Testis (tissue), 3 donors: ENCODE results near the gene CADPS2. TPM values are rescaled to one million over a fixed set of nuclear protein-coding genes. Genes with fewer than 3 reads are reported as not detected.

Experiments used
- DNase-seq: peaks from one replicate; pipeline ENCODE4 v3.0.0-alpha.2; 2019
- H3K27ac ChIP-seq, 2 donors: fragments of 200-600 bp; sonication (generic); one replicate each; pipeline ENCODE4 v1.5.1; 2019
- H3K27me3 ChIP-seq: fragments of 200-600 bp; sonication (generic); one replicate; pipeline ENCODE4 v1.5.1; 2019
- H3K36me3 ChIP-seq: fragments of 200-600 bp; sonication (generic); one replicate; pipeline ENCODE4 v1.5.1; 2017; ENCODE audit warnings: low read depth; ENCODE audit errors: missing control alignments
- H3K4me1 ChIP-seq: fragments of 200-600 bp; sonication (generic); one replicate; pipeline ENCODE4 v1.5.1; 2019
- H3K4me3 ChIP-seq, 2 donors: fragments of 200-600 bp; sonication (generic); one replicate each; pipeline ENCODE4 v1.5.1; 2017 to 2019
- H3K9me3 ChIP-seq: fragments of 200-600 bp; sonication (generic); one replicate; pipeline ENCODE4 v1.5.1; 2017
- POLR2A ChIP-seq: fragments of 450-650 bp; IDR thresholded peaks from one replicate; pipeline ENCODE4 v1.6.1; 2017; ENCODE audit warnings: antibody characterized with exemption, mild to moderate bottlenecking, moderate library complexity
- WGBS, 2 donors: methylation state at CpG; one replicate each; pipeline ENCODE4 v1.1.5; 2018; 5-methylcytosine and 5-hydroxymethylcytosine counted together
- intact Hi-C: fragments of 100-400 bp; cut with DNase I; formaldehyde crosslinking; loops from one replicate; pipeline ENCODE4 v1.15.1; 2023; ENCODE audit warnings: low total_unique reads
- polyA plus RNA-seq: library from polyadenylated mRNA; stranded (reverse); fragments of 350-450 nt; fragmentation: Illumina TruSeq; extraction: RNeasy Lipid Tissue Mini Kit (QIAGEN cat#74804); gene quantifications from one replicate; pipeline ENCODE4 v1.2.3, GENCODE V29; 2014; ENCODE audit warnings: low read depth, low replicate concordance; ENCODE audit not compliant: insufficient read depth
- total RNA-seq, 2 donors: library from RNA; depleted of rRNA; stranded (reverse); fragments of >200 nt; gene quantifications; one replicate each; pipeline ENCODE4 v1.2.3, GENCODE V29; 2016
- TF ChIP-seq, protein P1 (sequence below), 3 experiments: fragments of 450-650 bp in 2 of 3; fragments of 200-600 bp in 1 of 3; sonication (generic) in 1 of 3; IDR thresholded peaks; one replicate each; pipeline ENCODE4 v1.5.1; 2016 to 2019; ENCODE audit warnings: antibody characterized with exemption in 3 of 3, mild to moderate bottlenecking in 2 of 3, moderate library complexity in 1 of 3

The CADPS2 gene
- total and polyA plus RNA-seq, 3 donors from 2014 or later = 6.0 to 9.9 (median 9.3) TPM

DNA sequence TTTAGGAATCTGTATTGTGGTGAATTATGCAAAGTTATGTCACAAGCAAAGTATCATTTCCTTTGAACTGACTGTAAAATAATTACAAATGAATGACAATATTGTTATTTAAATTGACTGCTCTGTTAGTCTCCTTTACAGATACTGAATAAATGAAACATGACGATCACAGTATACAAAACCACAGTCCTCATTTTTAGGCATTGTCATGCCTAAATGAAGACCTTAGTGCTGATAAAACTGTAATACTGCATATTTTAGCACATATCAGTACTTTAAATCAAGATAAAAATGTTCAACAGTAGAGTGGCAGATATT lies 542.0 kb downstream of the CADPS2 start:
- Histone ChIP-seq H3K4me1 (no peaks in the 10 kb centered on the region), H3K36me3 (no peaks in the 10 kb centered on the region), H3K4me3 (no peak overlapping the region), H3K27me3 (no peaks in the 10 kb centered on the region), H3K27ac (no peak overlapping the region), H3K9me3 (no peaks in the 10 kb centered on the region)
- WGBS, 2 donors = 88 to 89% methylated on average over 1 of the region's 1 CpG
- intact Hi-C loops = no loop called here
- TF ChIP-seq POLR2A = no peak
- TF ChIP-seq, protein P1, sequence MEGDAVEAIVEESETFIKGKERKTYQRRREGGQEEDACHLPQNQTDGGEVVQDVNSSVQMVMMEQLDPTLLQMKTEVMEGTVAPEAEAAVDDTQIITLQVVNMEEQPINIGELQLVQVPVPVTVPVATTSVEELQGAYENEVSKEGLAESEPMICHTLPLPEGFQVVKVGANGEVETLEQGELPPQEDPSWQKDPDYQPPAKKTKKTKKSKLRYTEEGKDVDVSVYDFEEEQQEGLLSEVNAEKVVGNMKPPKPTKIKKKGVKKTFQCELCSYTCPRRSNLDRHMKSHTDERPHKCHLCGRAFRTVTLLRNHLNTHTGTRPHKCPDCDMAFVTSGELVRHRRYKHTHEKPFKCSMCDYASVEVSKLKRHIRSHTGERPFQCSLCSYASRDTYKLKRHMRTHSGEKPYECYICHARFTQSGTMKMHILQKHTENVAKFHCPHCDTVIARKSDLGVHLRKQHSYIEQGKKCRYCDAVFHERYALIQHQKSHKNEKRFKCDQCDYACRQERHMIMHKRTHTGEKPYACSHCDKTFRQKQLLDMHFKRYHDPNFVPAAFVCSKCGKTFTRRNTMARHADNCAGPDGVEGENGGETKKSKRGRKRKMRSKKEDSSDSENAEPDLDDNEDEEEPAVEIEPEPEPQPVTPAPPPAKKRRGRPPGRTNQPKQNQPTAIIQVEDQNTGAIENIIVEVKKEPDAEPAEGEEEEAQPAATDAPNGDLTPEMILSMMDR (IDR thresholded peaks at IDR 0.05) = no peak
- DNase-seq = no peak

GRCh38 chr7:122343601-122344302 lies 542.5 kb downstream of the CADPS2 start:
- H3K36me3 ChIP-seq = no peaks in the 10 kb centered on the region
- WGBS, 2 donors = 87% methylated on average over 7 of the region's 7 CpGs
- no peak overlapping the region for H3K27ac ChIP-seq
- TF ChIP-seq, protein P1 (IDR thresholded peaks at IDR 0.05) = no peak
- no peak for TF ChIP-seq POLR2A
- intact Hi-C loops = no loop called here
- no peak for DNase-seq
- H3K4me1 ChIP-seq = no peaks in the 10 kb centered on the region
- H3K4me3 ChIP-seq = no peak overlapping the region
- H3K9me3 ChIP-seq = no peaks in the 10 kb centered on the region
- no peaks in the 10 kb centered on the region for H3K27me3 ChIP-seq

DNA sequence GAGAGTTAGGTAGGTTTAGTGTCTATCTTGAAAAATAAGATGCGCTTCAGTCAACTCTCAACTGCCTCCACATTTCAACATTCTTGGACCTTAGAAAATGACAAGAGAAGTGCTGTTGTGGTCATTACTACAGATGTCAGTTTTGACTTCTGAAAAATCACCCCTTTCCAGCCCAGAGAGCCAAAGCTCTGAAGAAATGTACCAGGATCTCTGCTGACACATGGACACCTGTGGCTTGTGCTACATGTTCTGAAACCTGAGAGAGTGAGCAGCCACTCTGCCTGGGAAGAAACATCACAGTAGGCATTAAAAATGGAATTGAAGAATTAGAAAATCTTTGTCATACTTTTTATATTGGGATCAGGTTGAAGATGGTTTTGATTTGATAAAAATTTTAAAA lies 545.8 kb downstream of the CADPS2 start:
- WGBS, 2 donors = 94 to 97% methylated on average over 1 of the region's 1 CpG
- intact Hi-C loops = no loop called here
- Histone ChIP-seq H3K4me1 (no peaks in the 10 kb centered on the region), H3K27ac (no peak overlapping the region), H3K4me3 (no peak overlapping the region), H3K36me3 (no peaks in the 10 kb centered on the region), H3K9me3 (no peaks in the 10 kb centered on the region), H3K27me3 (no peaks in the 10 kb centered on the region)
- no peak for DNase-seq
- TF ChIP-seq POLR2A = no peak
- TF ChIP-seq, protein P1 (IDR thresholded peaks at IDR 0.05) = no peak

GRCh38 chr7:122339145-122339904 lies 546.9 kb downstream of the CADPS2 start:
- no peak overlapping the region for H3K27ac ChIP-seq
- H3K9me3 ChIP-seq = no peaks in the 10 kb centered on the region
- H3K27me3 ChIP-seq = no peaks in the 10 kb centered on the region
- intact Hi-C loops = no loop called here
- TF ChIP-seq, protein P1 (IDR thresholded peaks at IDR 0.05) = no peak
- TF ChIP-seq POLR2A = no peak
- H3K36me3 ChIP-seq = no peaks in the 10 kb centered on the region
- no peaks in the 10 kb centered on the region for H3K4me1 ChIP-seq
- DNase-seq = no peak
- WGBS, 2 donors = 85 to 92% methylated on average over 6 of the region's 6 CpGs
- no peak overlapping the region for H3K4me3 ChIP-seq
